Activated naive CD4-positive, alpha-beta T cell (primary cell): ENCODE results near the gene DENND11.

Experiments
- DNase-seq, 4 experiments: peaks; one replicate each; lab custom pipeline; 2025; lab: John Stamatoyannopoulos, UW

DENND11 gene

GRCh38 chr7:141702047-141702567, at the start of gene DENND11:
Gene DENND11 (minus strand): TSS chr7:141702166. CDS start chr7:141702153, 13 bp downstream.
- DNase-seq, result peak in 2 of 4 experiments; percentile 7 to 59

GRCh38 chr7:141748396-141748795, 46.4 kb upstream of the DENND11 start:
- DNase-seq, result no peak

- DNase-seq, result no peak
These were observed 42.2 kb upstream of the DENND11 start for GRCh38 chr7:141744131-141744530.

GRCh38 chr7:141742229-141742628, 40.3 kb upstream of the DENND11 start:
- no peak for DNase-seq

- no peak for DNase-seq
These were observed 37.3 kb upstream of the DENND11 start for GRCh38 chr7:141739250-141739649.

GRCh38 chr7:141738592-141739013, 36.6 kb upstream of the DENND11 start:
- no peak for DNase-seq

GRCh38 chr7:141737836-141738591, 36.0 kb upstream of the DENND11 start, which contains the start of gene SSBP1:
Gene SSBP1 (plus strand): TSS chr7:141738358. CDS start chr7:141739167, 809 bp downstream.
- DNase-seq, result peak; percentile 77 to 82 (median 79)

- DNase-seq, result peak in 1 of 4 experiments; percentile 3
These were observed 35.3 kb upstream of the DENND11 start for GRCh38 chr7:141737118-141737835.

GRCh38 chr7:141731476-141732149, 29.6 kb upstream of the DENND11 start:
- DNase-seq, result no peak

- DNase-seq, result no peak
These were observed 27.1 kb upstream of the DENND11 start for GRCh38 chr7:141729020-141729419.

- no peak for DNase-seq
These were observed 20.6 kb upstream of the DENND11 start for GRCh38 chr7:141722529-141722928.

GRCh38 chr7:141717450-141717849, 15.5 kb upstream of the DENND11 start:
- DNase-seq, result no peak

GRCh38 chr7:141715794-141716689, 14.1 kb upstream of the DENND11 start:
- no peak for DNase-seq

GRCh38 chr7:141715018-141715417, 13.1 kb upstream of the DENND11 start:
- no peak for DNase-seq

- DNase-seq, result no peak
These were observed 12.6 kb upstream of the DENND11 start for GRCh38 chr7:141714571-141714970.

GRCh38 chr7:141713890-141714289, 11.9 kb upstream of the DENND11 start:
- DNase-seq, result no peak

- DNase-seq, result no peak
These were observed 10.8 kb upstream of the DENND11 start for GRCh38 chr7:141712603-141713255.

GRCh38 chr7:141710301-141710700, 8.3 kb upstream of the DENND11 start:
- DNase-seq, result no peak

GRCh38 chr7:141709749-141710148, 7.8 kb upstream of the DENND11 start:
- DNase-seq, result no peak

GRCh38 chr7:141709318-141709717, 7.4 kb upstream of the DENND11 start:
- no peak for DNase-seq

GRCh38 chr7:141708351-141708750, 6.4 kb upstream of the DENND11 start, which contains the start of gene WEE2:
Gene WEE2 (plus strand): TSS chr7:141708353. CDS start chr7:141708759, 406 bp downstream.
- DNase-seq, result no peak
